ENCODE results near the gene DZIP3. TPM values are rescaled to one million over a fixed set of nuclear protein-coding genes. Genes with fewer than 3 reads are reported as not detected.
"Not testable (repeated sequence)": the region's sequence is repeated elsewhere in the genome, so short reads cannot be mapped to it uniquely, and the experiment has no call there.

Gene DZIP3
- total RNA-seq, 4 donors from 2014 or later, result 0.83 to 5.0 (median 2.8) TPM

- 90 to 95% methylated on average over 2 of the region's 2 CpGs for WGBS, 2 donors
- TF ChIP-seq POLR2A (IDR thresholded peaks at IDR 0.05) (no peak), CTCF (IDR thresholded peaks at IDR 0.05) (no peak)
- Histone ChIP-seq H3K27ac (no peak overlapping the region), H3K4me1 (no peaks in the 10 kb centered on the region), H3K36me3 (no peaks in the 10 kb centered on the region), H3K4me3 (no peak overlapping the region), H3K27me3 (no peaks in the 10 kb centered on the region), H3K9me3 (no peaks in the 10 kb centered on the region)
- DNase-seq, result no peak
- intact Hi-C loops (cut with DNase I), result no loop called here
These were observed 15.5 kb downstream of the DZIP3 start for GRCh38 chr3:108605028-108605427.

- no peak for DNase-seq
- no peak for TF ChIP-seq POLR2A (IDR thresholded peaks at IDR 0.05)
- no peak for TF ChIP-seq CTCF (IDR thresholded peaks at IDR 0.05)
These were observed 16.0 kb downstream of the DZIP3 start for GRCh38 chr3:108605491-108605890.

GRCh38 chr3:108608750-108609149 is 19.2 kb downstream of the DZIP3 start:
- WGBS, 2 donors, result 87 to 94% methylated on average over 4 of the region's 4 CpGs
- no peaks in the 10 kb centered on the region for H3K4me1 ChIP-seq
- no peak for TF ChIP-seq CTCF (IDR thresholded peaks at IDR 0.05)
- TF ChIP-seq POLR2A (IDR thresholded peaks at IDR 0.05), result no peak
- intact Hi-C loops (cut with DNase I), result no loop called here
- no peak overlapping the region for H3K27ac ChIP-seq
- H3K4me3 ChIP-seq, result no peak overlapping the region
- no peaks in the 10 kb centered on the region for H3K9me3 ChIP-seq
- H3K27me3 ChIP-seq, result no peaks in the 10 kb centered on the region
- DNase-seq, result no peak
- H3K36me3 ChIP-seq, result peaks cover 0 to 10% (median 0%) of the 10 kb centered on the region in 3 donors

More at GRCh38 chr3:108605491-108605890, 16.0 kb downstream of the DZIP3 start:
- 72 to 83% methylated on average over 4 of the region's 4 CpGs for WGBS, 2 donors
- Histone ChIP-seq H3K4me3 (no peak overlapping the region), H3K27me3 (no peaks in the 10 kb centered on the region), H3K36me3 (no peaks in the 10 kb centered on the region), H3K9me3 (no peaks in the 10 kb centered on the region), H3K4me1 (no peaks in the 10 kb centered on the region), H3K27ac (no peak overlapping the region)
- intact Hi-C loops (cut with DNase I), result no loop called here

GRCh38 chr3:108610651-108611050 is 21.1 kb downstream of the DZIP3 start:
- intact Hi-C loops (cut with DNase I), result no loop called here
- no peaks in the 10 kb centered on the region for H3K9me3 ChIP-seq
- no peak overlapping the region for H3K27ac ChIP-seq
- 94 to 97% methylated on average over 1 of the region's 1 CpG for WGBS, 2 donors
- no peak for TF ChIP-seq POLR2A (IDR thresholded peaks at IDR 0.05)
- TF ChIP-seq CTCF (IDR thresholded peaks at IDR 0.05), result no peak
- H3K4me1 ChIP-seq, result no peaks in the 10 kb centered on the region
- no peak for DNase-seq
- H3K4me3 ChIP-seq, result no peak overlapping the region
- no peaks in the 10 kb centered on the region for H3K27me3 ChIP-seq
- H3K36me3 ChIP-seq, result peaks cover 0 to 10% (median 0%) of the 10 kb centered on the region in 3 donors

GRCh38 chr3:108616090-108616489 is 26.6 kb downstream of the DZIP3 start:
- H3K27me3 ChIP-seq; H3K4me3 ChIP-seq; DNase-seq; H3K27ac ChIP-seq; H3K9me3 ChIP-seq; intact Hi-C loops (cut with DNase I); H3K4me1 ChIP-seq: not testable (repeated sequence)
- H3K36me3 ChIP-seq, result peaks cover 0 to 20% (median 0%) of the 10 kb centered on the region in 3 donors
- WGBS, 2 donors, result 96% methylated on average over 8 of the region's 8 CpGs

DNA sequence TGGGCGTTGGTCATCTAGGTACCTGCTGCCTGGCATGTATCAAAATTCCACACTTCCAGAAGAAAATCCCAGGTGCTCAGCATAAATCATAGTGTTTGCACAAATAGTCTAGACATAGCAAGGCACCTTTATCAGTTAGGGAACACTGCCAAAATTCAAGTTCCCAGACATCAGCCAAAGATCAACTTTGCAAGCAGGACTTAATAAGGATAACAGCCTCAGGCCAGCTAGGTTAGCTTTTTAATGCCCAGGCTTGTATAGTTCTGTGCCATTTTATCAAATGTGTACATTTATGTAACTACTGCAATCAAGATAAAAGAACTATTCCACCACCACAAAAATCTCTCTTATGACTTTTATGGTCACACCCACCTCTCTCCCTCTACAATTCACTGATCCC is 30.7 kb downstream of the DZIP3 start:
- TF ChIP-seq CTCF (IDR thresholded peaks at IDR 0.05), result no peak
- no peak for TF ChIP-seq POLR2A (IDR thresholded peaks at IDR 0.05)
- Histone ChIP-seq H3K36me3 (peaks cover 0 to 10% (median 0%) of the 10 kb centered on the region in 3 donors), H3K27me3 (no peaks in the 10 kb centered on the region), H3K9me3 (no peaks in the 10 kb centered on the region), H3K4me3 (no peak overlapping the region), H3K4me1 (no peaks in the 10 kb centered on the region), H3K27ac (no peak overlapping the region)
- intact Hi-C loops (cut with DNase I), result no loop called here
- DNase-seq, result no peak
- WGBS, 2 donors, result 58 to 88% methylated on average over 1 of the region's 1 CpG
